Breast epithelium (tissue), 3 donors: ENCODE data around the gene RHOJ.

Experiments
- CTCF ChIP-seq, 3 donors: fragments of 450-650 bp; IDR thresholded peaks; one replicate each; pipeline ENCODE4 v1.5.1; 2016 to 2017; ENCODE audit warnings: antibody characterized with exemption in 3 of 3, mild to moderate bottlenecking in 3 of 3, moderate library complexity in 3 of 3
- POLR2A ChIP-seq: fragments of 450-650 bp; IDR thresholded peaks from one replicate; pipeline ENCODE4 v1.6.1; 2016; ENCODE audit warnings: antibody characterized with exemption, mild to moderate bottlenecking, moderate library complexity
- POLR2AphosphoS5 ChIP-seq, 3 donors: sonication (generic); formaldehyde crosslinking; IDR thresholded peaks; one replicate each; pipeline ENCODE4 v1.6.1; 2017; ENCODE audit warnings: antibody characterized with exemption in 3 of 3

GRCh38 chr14:63328787-63329737 is 124.8 kb downstream of the RHOJ start:
- TF ChIP-seq CTCF (IDR thresholded peaks at IDR 0.05) (no peak), POLR2AphosphoS5 (IDR thresholded peaks at IDR 0.05) (no peak), POLR2A (no peak)
